GM10847 (cell line): ENCODE measurements around the gene ACACB.

Source experiments
- POLR2A ChIP-seq: IDR thresholded peaks from 2 replicates; pipeline ENCODE4 v1.6.1; 2011; ENCODE audit not compliant: insufficient read length; ENCODE audit errors: extremely low read depth

The ACACB gene

GRCh38 chr12:109124878-109125648, 8.7 kb downstream of the ACACB start:
- no peak for TF ChIP-seq POLR2A

- no peak for TF ChIP-seq POLR2A
Observed at GRCh38 chr12:109125791-109126190, 9.4 kb downstream of the ACACB start.

GRCh38 chr12:109126784-109127183, 10.4 kb downstream of the ACACB start:
- TF ChIP-seq POLR2A, result no peak

- no peak for TF ChIP-seq POLR2A
Observed at GRCh38 chr12:109127533-109128242, 11.3 kb downstream of the ACACB start.

- TF ChIP-seq POLR2A, result no peak
Observed at GRCh38 chr12:109130297-109131153, 14.1 kb downstream of the ACACB start.

GRCh38 chr12:109131154-109132050, 15.0 kb downstream of the ACACB start:
- no peak for TF ChIP-seq POLR2A

GRCh38 chr12:109134186-109134917, 18.0 kb downstream of the ACACB start:
- TF ChIP-seq POLR2A, result no peak

GRCh38 chr12:109137055-109137454, 20.7 kb downstream of the ACACB start:
- no peak for TF ChIP-seq POLR2A

GRCh38 chr12:109139360-109139759, 23.0 kb downstream of the ACACB start:
- no peak for TF ChIP-seq POLR2A

GRCh38 chr12:109139791-109140190, 23.4 kb downstream of the ACACB start:
- no peak for TF ChIP-seq POLR2A

- no peak for TF ChIP-seq POLR2A
Observed at GRCh38 chr12:109140560-109140959, 24.2 kb downstream of the ACACB start.

GRCh38 chr12:109144224-109144623, 27.8 kb downstream of the ACACB start:
- no peak for TF ChIP-seq POLR2A

GRCh38 chr12:109147954-109148353, 31.6 kb downstream of the ACACB start:
- no peak for TF ChIP-seq POLR2A

- no peak for TF ChIP-seq POLR2A
Observed at GRCh38 chr12:109150124-109150640, 33.8 kb downstream of the ACACB start.
